Stimulated activated CD4-positive, alpha-beta T cell treated with anti-CD3 and anti-CD28 coated beads, TNF-alpha, amount 100 ng/mL, for 48 hours (primary cell): Measurements from ENCODE around the gene IFNGR2.
"Not testable (repeated sequence)": the region's sequence is repeated elsewhere in the genome, so short reads cannot be mapped to it uniquely, and the experiment has no call there.

Experiments used
- DNase-seq, 3 donors: peaks; one replicate each; pipeline ENCODE4 v3.0.0-alpha.2; 2020; ENCODE audit warnings: low read depth in 3 of 3

The IFNGR2 gene

GRCh38 chr21:33403128-33403785 lies at the start of gene IFNGR2:
IFNGR2 (plus strand) TSS chr21:33403413; CDS start chr21:33403544, 131 bp downstream.
- no peak for DNase-seq

GRCh38 chr21:33355355-33355754 lies 47.9 kb upstream of the IFNGR2 start:
- no peak for DNase-seq

- DNase-seq: no peak
Measured at GRCh38 chr21:33355996-33356395, 47.2 kb upstream of the IFNGR2 start.

- no peak for DNase-seq
Measured at GRCh38 chr21:33357177-33357576, 46.0 kb upstream of the IFNGR2 start.

- DNase-seq: no peak
Measured at GRCh38 chr21:33359446-33359845, 43.8 kb upstream of the IFNGR2 start.

GRCh38 chr21:33360281-33360680 lies 42.9 kb upstream of the IFNGR2 start:
- DNase-seq: no peak

- DNase-seq: peak; percentile 73 to 87 (median 83)
Measured at GRCh38 chr21:33360881-33361602, 42.2 kb upstream of the IFNGR2 start.

- DNase-seq: peak in 1 of 3 donors; percentile 30
Measured at GRCh38 chr21:33362044-33362555, 41.1 kb upstream of the IFNGR2 start.

- not testable (repeated sequence) for DNase-seq
Measured at GRCh38 chr21:33363911-33364609, 39.2 kb upstream of the IFNGR2 start.

GRCh38 chr21:33364830-33365229 lies 38.4 kb upstream of the IFNGR2 start:
- no peak for DNase-seq

GRCh38 chr21:33367309-33367973 lies 35.8 kb upstream of the IFNGR2 start:
- DNase-seq: no peak

GRCh38 chr21:33368124-33368523 lies 35.1 kb upstream of the IFNGR2 start:
- DNase-seq: no peak

- DNase-seq: no peak
Measured at GRCh38 chr21:33368576-33368975, 34.6 kb upstream of the IFNGR2 start.

GRCh38 chr21:33369586-33369985 lies 33.6 kb upstream of the IFNGR2 start:
- DNase-seq: no peak

- DNase-seq: no peak
Measured at GRCh38 chr21:33370305-33370704, 32.9 kb upstream of the IFNGR2 start.

- DNase-seq: no peak
Measured at GRCh38 chr21:33371366-33371765, 31.8 kb upstream of the IFNGR2 start.

GRCh38 chr21:33372582-33372981 lies 30.6 kb upstream of the IFNGR2 start:
- no peak for DNase-seq

GRCh38 chr21:33373451-33373850 lies 29.8 kb upstream of the IFNGR2 start:
- DNase-seq: no peak

- no peak for DNase-seq
Measured at GRCh38 chr21:33374080-33374449, 29.1 kb upstream of the IFNGR2 start.

- no peak for DNase-seq
Measured at GRCh38 chr21:33374450-33375096, 28.6 kb upstream of the IFNGR2 start.

- DNase-seq: no peak
Measured at GRCh38 chr21:33375101-33375644, 28.0 kb upstream of the IFNGR2 start.
